Measurements from ENCODE around the gene NXT2. TPM values are rescaled to one million over a fixed set of nuclear protein-coding genes. Genes with fewer than 3 reads are reported as not detected.

The NXT2 gene
- polyA plus RNA-seq, 1 of the 3 experiments (the other 2 are of a cell fraction), result 16.8 TPM

DNA sequence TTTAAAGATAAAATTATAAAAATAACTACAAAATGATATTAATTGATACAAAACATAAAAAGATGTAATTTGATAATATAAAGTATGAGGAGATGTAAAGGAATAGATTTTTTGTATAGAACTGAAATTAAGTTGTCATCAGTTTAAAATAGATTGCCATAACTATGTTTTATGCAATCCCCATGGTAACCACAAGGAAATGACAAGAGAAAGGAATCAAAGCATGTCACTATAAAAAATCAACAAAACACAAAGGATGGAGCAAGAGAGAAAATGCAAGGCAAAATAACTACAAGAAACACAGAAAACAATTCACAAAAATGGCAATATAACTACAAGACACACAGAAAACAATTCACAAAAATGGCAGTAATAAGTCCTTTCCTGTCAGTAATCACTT is 27.7 kb upstream of the NXT2 start (continued):
- TF ChIP-seq NRF1 (IDR thresholded peaks at IDR 0.05; ENCODE audit: low read depth, low read length) (no peak), GATA2 (CRISPR knock-in tag; IDR thresholded peaks at IDR 0.05) (no peak), EP300 (IDR thresholded peaks at IDR 0.05; ENCODE audit: borderline replicate concordance in 1 of 2, low read depth in 1 of 2, low read length in 1 of 2) (no peak), RCOR1 (IDR thresholded peaks at IDR 0.05; ENCODE audit: low read length) (no peak)

- Histone ChIP-seq H3K9me2 (no peaks in the 10 kb centered on the region), H3K27me3 (ENCODE audit: insufficient read depth) (peaks cover 23% of the 10 kb centered on the region), H3K9me3 (no peaks in the 10 kb centered on the region), H4K20me1 (ENCODE audit: insufficient read depth) (no peaks in the 10 kb centered on the region), H3K27ac (ENCODE audit: low read depth in 2 of 2, low read length in 1 of 2) (no peak overlapping the region), H3K36me3 (replicated peaks in 1 of 2; ENCODE audit: control insufficient read depth in 1 of 2, insufficient read depth in 2 of 2, low read length in 1 of 2) (no peaks in the 10 kb centered on the region), H3K4me1 (ENCODE audit: control insufficient read depth in 1 of 2, insufficient read depth in 2 of 2, low read depth in 1 of 2, low read length in 1 of 2) (no peaks in the 10 kb centered on the region), H3K4me2 (no peak overlapping the region), H2AFZ (ENCODE audit: low read depth) (no peak overlapping the region), H3K79me2 (ENCODE audit: insufficient read depth) (no peaks in the 10 kb centered on the region), H3F3A (replicated peaks; ENCODE audit: insufficient read depth) (no peaks in the 10 kb centered on the region), H3K4me3 (ENCODE audit: low read depth in 2 of 2, low read length in 1 of 2) (no peak overlapping the region), H3K9ac (no peak overlapping the region)
- ChIA-PET POLR2A (no interaction called here), CTCF (interaction anchor here (1.2 kb wide), 1 partner anchor 26 kb away, joined by 4 read pairs; no protein-coding TSS in a partner anchor)
- TF ChIP-seq TCF12 (IDR thresholded peaks at IDR 0.05), result no peak
- TF ChIP-seq SMC3 (IDR thresholded peaks at IDR 0.05; ENCODE audit: low read depth, low read length), result no peak
- TF ChIP-seq EZH2phosphoT487 (IDR thresholded peaks at IDR 0.05; ENCODE audit: borderline replicate concordance, low read depth), result no peak
- TF ChIP-seq MEF2A (IDR thresholded peaks at IDR 0.05; ENCODE audit: borderline replicate concordance, low read depth), result no peak
- TF ChIP-seq USF2 (IDR thresholded peaks at IDR 0.05; ENCODE audit: borderline replicate concordance, low read depth, low read length), result no peak
- TF ChIP-seq, protein P1, sequence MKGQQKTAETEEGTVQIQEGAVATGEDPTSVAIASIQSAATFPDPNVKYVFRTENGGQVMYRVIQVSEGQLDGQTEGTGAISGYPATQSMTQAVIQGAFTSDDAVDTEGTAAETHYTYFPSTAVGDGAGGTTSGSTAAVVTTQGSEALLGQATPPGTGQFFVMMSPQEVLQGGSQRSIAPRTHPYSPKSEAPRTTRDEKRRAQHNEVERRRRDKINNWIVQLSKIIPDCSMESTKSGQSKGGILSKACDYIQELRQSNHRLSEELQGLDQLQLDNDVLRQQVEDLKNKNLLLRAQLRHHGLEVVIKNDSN (IDR thresholded peaks at IDR 0.05; ENCODE audit: borderline replicate concordance, low read depth), result no peak
- TF ChIP-seq, protein P2, sequence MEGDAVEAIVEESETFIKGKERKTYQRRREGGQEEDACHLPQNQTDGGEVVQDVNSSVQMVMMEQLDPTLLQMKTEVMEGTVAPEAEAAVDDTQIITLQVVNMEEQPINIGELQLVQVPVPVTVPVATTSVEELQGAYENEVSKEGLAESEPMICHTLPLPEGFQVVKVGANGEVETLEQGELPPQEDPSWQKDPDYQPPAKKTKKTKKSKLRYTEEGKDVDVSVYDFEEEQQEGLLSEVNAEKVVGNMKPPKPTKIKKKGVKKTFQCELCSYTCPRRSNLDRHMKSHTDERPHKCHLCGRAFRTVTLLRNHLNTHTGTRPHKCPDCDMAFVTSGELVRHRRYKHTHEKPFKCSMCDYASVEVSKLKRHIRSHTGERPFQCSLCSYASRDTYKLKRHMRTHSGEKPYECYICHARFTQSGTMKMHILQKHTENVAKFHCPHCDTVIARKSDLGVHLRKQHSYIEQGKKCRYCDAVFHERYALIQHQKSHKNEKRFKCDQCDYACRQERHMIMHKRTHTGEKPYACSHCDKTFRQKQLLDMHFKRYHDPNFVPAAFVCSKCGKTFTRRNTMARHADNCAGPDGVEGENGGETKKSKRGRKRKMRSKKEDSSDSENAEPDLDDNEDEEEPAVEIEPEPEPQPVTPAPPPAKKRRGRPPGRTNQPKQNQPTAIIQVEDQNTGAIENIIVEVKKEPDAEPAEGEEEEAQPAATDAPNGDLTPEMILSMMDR (IDR thresholded peaks at IDR 0.05), result no peak
- no peak for TF ChIP-seq EP300 (IDR thresholded peaks at IDR 0.05; ENCODE audit: borderline replicate concordance in 1 of 2, low read depth in 1 of 2, low read length in 1 of 2)
- TF ChIP-seq FOSL2 (IDR thresholded peaks at IDR 0.05; ENCODE audit: borderline replicate concordance, low read depth), result no peak
- TF ChIP-seq FOXJ3 (CRISPR knock-in tag; IDR thresholded peaks at IDR 0.05), result no peak
- TF ChIP-seq NFIC (IDR thresholded peaks at IDR 0.05; ENCODE audit: borderline replicate concordance), result no peak
- TF ChIP-seq MXI1 (IDR thresholded peaks at IDR 0.05; ENCODE audit: low read depth, low read length), result no peak
- 2% methylated on average over 1 of the region's 1 CpG for WGBS (ENCODE audit: low lambda C conversion rate)
- DNase-seq, result no peak
Measured at GRCh38 chrX:109511113-109511512, 25.5 kb upstream of the NXT2 start.

All from SK-N-SH (cell line).